Raji (cell line): ENCODE measurements around the gene MDGA2.

Experiments
- POLR2A ChIP-seq: IDR thresholded peaks from 2 replicates; pipeline ENCODE4 v1.6.1; 2011; ENCODE audit warnings: low read depth, low read length, control low read depth; ENCODE audit not compliant: insufficient read depth

Gene MDGA2

GRCh38 chr14:47660158-47660557, 15.2 kb downstream of the MDGA2 start:
- no peak for TF ChIP-seq POLR2A

DNA sequence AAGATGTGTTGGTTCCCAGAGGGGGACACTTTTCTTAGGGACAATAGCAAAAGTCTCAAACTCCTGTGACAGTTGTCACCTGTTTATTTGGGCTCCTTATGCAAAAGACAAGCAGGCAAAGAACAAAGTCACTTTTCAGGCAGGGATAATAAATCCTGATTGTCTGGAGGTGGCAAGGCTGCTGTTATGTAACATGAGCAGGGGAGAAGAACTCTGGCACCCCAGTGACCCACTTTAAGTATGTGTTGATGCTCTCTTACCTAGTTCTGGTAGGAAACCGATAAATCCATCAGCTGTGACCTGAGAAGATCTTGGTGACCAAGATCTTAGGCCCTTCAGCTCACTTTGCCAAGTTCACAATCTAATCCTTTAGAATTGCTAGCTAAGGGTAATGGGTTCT, 17.4 kb downstream of the MDGA2 start:
- no peak for TF ChIP-seq POLR2A

DNA sequence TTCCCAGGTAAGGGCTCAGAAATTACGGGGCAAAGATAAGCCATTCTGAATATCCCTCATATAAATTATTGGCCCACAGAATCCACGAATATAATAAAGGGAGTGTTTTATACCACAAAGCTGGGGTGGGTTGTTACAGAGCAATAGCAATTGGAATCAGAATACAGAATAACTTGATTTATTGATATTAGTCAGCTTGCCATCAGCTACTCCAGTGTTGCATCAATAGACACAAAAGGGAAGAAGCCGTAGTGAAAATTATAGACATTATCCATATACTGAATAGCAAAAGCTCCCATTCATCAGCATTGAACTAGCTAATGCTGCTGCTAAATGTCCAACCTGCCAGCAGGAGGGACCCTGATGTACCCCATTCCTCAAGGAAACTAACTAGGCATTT, 18.3 kb downstream of the MDGA2 start:
- TF ChIP-seq POLR2A = no peak

GRCh38 chr14:47651337-47651736, 24.1 kb downstream of the MDGA2 start:
- no peak for TF ChIP-seq POLR2A

DNA sequence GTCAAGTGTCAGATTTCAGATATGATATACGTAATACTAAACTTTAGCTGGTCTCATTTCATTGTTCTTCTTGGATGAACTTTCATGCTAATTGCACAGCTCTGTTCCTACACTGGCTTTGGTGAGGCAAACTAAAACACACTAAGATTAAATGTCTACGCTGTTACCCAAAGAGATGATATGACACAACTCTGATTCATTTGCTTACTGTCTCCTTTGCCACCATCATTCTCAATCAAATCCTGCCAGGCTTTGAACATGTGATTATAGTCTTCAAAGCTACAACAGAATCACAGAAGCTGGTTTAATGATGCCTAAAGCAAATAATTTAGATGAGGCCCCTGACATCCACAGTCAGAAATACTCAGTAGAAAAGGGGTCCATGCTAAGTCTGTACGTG, 37.7 kb downstream of the MDGA2 start:
- TF ChIP-seq POLR2A = no peak

DNA sequence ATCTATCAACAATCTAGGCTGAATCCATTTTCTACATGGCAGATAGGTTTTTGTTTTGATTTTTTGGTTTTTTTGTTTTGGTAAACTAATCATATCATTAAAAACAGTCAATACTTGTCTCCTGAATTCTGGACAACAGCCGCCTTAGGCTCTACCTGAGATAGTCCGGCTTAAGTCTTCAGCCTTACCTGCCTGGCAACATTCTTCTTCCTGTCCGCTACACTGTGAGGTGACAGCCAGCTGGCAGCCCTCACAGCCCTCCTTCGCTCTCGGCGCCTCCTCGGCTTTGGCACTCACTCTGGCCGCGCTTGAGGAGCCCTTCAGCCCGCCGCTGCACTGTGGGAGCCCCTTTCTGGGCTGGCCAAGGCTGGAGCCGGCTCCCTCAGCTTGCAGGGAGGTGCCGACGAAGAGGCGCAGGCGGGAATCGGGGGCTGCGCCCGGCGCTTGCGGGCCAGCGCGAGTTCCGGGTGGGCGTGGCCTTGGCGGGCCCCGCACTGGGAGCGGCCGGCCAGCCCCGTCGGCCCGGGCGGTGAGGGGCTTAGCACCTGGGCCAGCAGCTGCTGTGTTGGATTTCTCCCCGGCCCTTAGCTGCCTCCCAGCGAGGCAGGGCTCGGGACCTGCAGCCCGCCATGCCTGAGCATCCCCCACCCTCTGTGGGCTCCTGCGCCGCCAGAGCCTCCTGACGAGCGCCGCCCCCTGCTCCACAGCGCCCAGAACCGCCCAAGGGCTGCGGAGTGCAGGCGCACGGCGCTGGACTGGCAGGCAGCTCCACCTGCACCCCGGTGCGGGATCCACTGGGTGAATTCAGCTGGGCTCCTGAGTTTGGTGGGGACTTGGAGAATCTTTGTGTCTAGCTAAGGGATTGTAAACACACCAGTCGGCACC, 49.0 kb downstream of the MDGA2 start:
- TF ChIP-seq POLR2A = no peak

DNA sequence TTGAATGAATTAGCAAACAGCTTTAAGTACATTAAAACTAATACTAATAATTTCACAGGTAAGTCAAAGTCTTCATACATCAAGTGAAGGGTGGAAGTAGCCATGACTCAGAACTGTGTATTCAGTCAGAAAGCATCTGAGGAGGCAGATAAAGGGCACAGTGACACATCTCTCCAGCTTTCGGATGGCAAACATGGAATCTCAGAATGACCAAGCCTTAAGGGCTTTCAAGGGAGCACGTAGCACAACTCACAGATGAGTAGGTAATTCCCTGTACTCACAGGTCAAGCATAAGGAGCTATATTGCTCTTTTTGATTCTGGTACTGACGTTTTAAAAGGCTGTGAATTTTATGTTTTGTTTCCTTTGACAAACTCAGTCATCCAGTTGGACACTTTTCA, 56.0 kb downstream of the MDGA2 start:
- TF ChIP-seq POLR2A = no peak

DNA sequence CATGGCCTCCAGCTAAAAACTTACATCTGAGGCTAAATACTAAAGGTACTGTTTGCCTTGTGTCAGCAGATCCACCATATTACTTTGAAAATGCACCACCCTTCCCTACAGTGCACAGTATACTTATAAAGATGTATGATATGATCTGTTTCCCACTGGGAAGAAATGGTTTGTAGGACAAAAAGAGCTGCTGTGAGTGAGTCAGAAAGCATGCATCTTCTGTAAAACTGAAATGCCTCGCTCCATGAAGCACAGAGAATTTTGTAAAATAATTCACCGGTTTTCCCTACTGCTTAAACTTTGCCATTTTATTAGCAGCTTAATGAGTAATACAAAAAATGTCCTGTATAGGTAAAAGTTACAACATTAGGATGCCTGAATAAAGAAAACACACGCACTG, 68.8 kb downstream of the MDGA2 start:
- TF ChIP-seq POLR2A = no peak

GRCh38 chr14:47596860-47597259, 78.5 kb downstream of the MDGA2 start:
- no peak for TF ChIP-seq POLR2A

- TF ChIP-seq POLR2A = no peak
These were observed 79.2 kb downstream of the MDGA2 start for GRCh38 chr14:47596232-47596631.

- TF ChIP-seq POLR2A = no peak
These were observed 79.9 kb downstream of the MDGA2 start for GRCh38 chr14:47595552-47595951.

DNA sequence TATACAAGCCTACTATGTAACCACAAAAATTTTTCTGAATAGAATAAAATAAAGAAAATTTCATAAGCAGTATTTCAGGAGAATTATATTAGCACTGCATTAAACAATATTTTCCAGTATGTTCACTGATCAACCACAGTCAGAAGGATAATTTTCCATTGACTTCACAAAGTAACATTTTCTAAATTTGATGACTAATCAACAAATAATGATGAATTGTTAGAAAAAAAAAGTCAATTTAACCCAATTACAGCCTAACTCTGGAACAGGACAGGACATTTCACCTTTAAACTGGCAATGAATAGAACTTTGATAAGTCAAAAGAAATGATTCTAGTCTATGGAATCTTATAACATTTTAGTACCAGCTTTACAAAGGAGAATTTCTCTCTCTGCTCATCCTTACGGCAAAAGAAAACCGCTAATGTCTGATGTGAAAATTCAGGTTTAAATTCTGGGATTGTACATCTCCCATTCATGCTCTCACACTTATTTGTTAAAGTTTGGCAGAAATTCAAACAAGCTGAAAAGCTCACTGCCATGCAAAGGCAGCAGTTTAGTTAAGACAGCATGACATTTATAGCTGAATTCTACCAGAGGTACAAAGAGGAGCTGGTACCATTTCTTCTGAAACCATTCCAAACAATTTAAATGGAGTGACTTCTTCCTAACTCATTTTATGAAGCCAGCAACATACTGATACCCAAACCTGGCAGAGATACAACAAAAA, 84.5 kb downstream of the MDGA2 start:
- no peak for TF ChIP-seq POLR2A

DNA sequence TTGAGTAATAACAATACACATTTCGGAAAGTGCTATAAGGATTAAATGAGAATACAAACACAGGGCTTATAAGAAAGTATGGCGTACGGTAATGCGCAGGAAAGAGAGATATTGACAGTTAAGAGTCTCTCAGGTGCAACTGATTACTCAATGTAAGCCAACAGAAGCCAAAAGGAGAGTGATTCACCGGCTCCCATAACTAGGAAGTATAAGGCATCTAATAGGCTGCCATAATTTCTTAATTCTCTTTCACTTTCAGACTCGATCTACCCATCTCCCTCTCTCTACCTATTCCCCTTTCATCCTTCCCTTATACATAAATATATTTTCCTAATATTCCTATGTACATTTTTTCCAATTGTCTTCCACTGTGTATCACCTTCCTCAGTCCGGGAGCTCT, 90.0 kb downstream of the MDGA2 start:
- no peak for TF ChIP-seq POLR2A

- TF ChIP-seq POLR2A = no peak
These were observed 108.1 kb downstream of the MDGA2 start for GRCh38 chr14:47567273-47567672.

DNA sequence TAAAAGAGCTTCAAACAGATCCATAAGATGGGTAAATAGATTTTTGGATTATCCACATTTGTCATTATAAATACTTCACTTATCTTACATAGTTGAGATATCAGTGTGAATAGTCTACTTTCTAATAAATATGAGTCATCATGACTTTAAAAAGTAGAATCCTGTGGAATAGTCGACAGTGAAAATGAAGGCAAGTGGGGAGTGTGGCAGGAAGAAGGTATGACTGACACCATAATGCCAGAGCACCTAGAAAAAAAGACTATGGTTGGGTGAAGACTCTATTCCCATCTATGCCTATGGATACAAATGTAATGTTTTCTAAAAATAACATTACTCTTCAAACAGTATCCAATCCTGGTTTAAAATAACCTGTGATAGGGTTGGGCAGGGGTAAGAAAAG, 117.5 kb downstream of the MDGA2 start:
- no peak for TF ChIP-seq POLR2A

- no peak for TF ChIP-seq POLR2A
These were observed 120.1 kb downstream of the MDGA2 start for GRCh38 chr14:47555333-47555732.
